GM23338 (cell line): ENCODE data around the gene SYNPO. TPM values are rescaled to one million over a fixed set of nuclear protein-coding genes. Genes with fewer than 3 reads are reported as not detected.

Experiments used
- ATAC-seq: fragments of 200-7000 bp; cut with Tn5 transposase; 3 replicates; pipeline ENCODE4 v1.9.1; 2020
- DNase-seq: peaks from one replicate; pipeline ENCODE4 v3.0.0-alpha.2; 2015; ENCODE audit warnings: low spot score
- H2AFZ ChIP-seq: fragments of 200-600 bp; sonication (generic); 2 replicates; pipeline ENCODE4 v1.8.0; 2016; ENCODE audit warnings: antibody characterized with exemption, mild to moderate bottlenecking, moderate library complexity
- H3F3A ChIP-seq: fragments of 200-600 bp; sonication (generic); replicated peaks from 2 replicates; pipeline ENCODE4 v1.8.0; 2017; ENCODE audit warnings: antibody characterized with exemption, mixed run types, low read depth
- H3K27ac ChIP-seq: fragments of 200-600 bp; sonication (generic); 2 replicates; pipeline ENCODE4 v1.6.1; 2016; ENCODE audit warnings: low read depth
- H3K27me3 ChIP-seq: fragments of 200-600 bp; sonication (generic); 2 replicates; pipeline ENCODE4 v1.8.0; 2016; ENCODE audit warnings: mild to moderate bottlenecking, mixed run types, moderate library complexity; ENCODE audit not compliant: insufficient read depth
- H3K36me3 ChIP-seq: fragments of 200-600 bp; sonication (generic); 2 replicates; pipeline ENCODE4 v1.8.0; 2016; ENCODE audit warnings: mild to moderate bottlenecking; ENCODE audit not compliant: insufficient read depth
- H3K4me1 ChIP-seq: fragments of 200-600 bp; sonication (generic); 2 replicates; pipeline ENCODE4 v1.8.0; 2016; ENCODE audit warnings: mild to moderate bottlenecking, moderate library complexity; ENCODE audit not compliant: insufficient read depth
- H3K4me2 ChIP-seq: fragments of 200-600 bp; sonication (generic); 2 replicates; pipeline ENCODE4 v1.7.1; 2017; ENCODE audit warnings: mixed run types
- H3K4me3 ChIP-seq: fragments of 200-600 bp; sonication (generic); 2 replicates; pipeline ENCODE4 v1.6.1; 2016; ENCODE audit warnings: mixed run types
- H3K79me2 ChIP-seq: fragments of 200-600 bp; sonication (generic); replicated peaks from 2 replicates; pipeline ENCODE4 v1.8.0; 2017; ENCODE audit warnings: mild to moderate bottlenecking; ENCODE audit not compliant: insufficient read depth
- H3K9me2 ChIP-seq: fragments of 200-600 bp; sonication (generic); 2 replicates; pipeline ENCODE4 v1.8.0; 2017; ENCODE audit not compliant: insufficient read depth
- H4K20me1 ChIP-seq: fragments of 200-600 bp; sonication (generic); replicated peaks from 2 replicates; pipeline ENCODE4 v1.8.0; 2017; ENCODE audit warnings: mild to moderate bottlenecking; ENCODE audit not compliant: insufficient read depth
- H3K27ac Mint-ChIP-seq: 2 replicates; pipeline ENCODE4 v1.8.0; 2020; ENCODE audit warnings: inconsistent platforms, mild to moderate bottlenecking, moderate library complexity, mixed read lengths
- H3K27me3 Mint-ChIP-seq: 3 replicates; pipeline ENCODE4 v1.8.0; 2022; ENCODE audit warnings: low read depth, mild to moderate bottlenecking, moderate library complexity, mixed read lengths, inconsistent platforms; ENCODE audit not compliant: insufficient read depth, poor library complexity
- H3K36me3 Mint-ChIP-seq: 3 replicates; pipeline ENCODE4 v1.8.0; 2021; ENCODE audit warnings: low read depth, mild to moderate bottlenecking, inconsistent platforms, moderate library complexity, mixed read lengths
- H3K4me1 Mint-ChIP-seq: 3 replicates; pipeline ENCODE4 v1.8.0; 2020; ENCODE audit warnings: mild to moderate bottlenecking, inconsistent platforms, mixed read lengths
- H3K4me3 Mint-ChIP-seq: 3 replicates; pipeline ENCODE4 v1.8.0; 2021; ENCODE audit warnings: moderate library complexity, mild to moderate bottlenecking, inconsistent platforms, mixed read lengths
- H3K9me3 Mint-ChIP-seq: 3 replicates; pipeline ENCODE4 v1.8.0; 2020; ENCODE audit warnings: moderate library complexity, mild to moderate bottlenecking, inconsistent platforms, mixed read lengths
- CREB1 ChIP-seq: fragments of 250-450 bp; sonication (Bioruptor Pico); IDR thresholded peaks from 2 replicates; pipeline ENCODE4 v1.5.0; 2020; ENCODE audit warnings: low read depth, mild to moderate bottlenecking, moderate library complexity
- EZH2 ChIP-seq: fragments of 200-600 bp; sonication (generic); IDR thresholded peaks from one replicate; pipeline ENCODE4 v1.8.0; 2017; ENCODE audit warnings: antibody characterized with exemption, mild to moderate bottlenecking, low read depth; ENCODE audit not compliant: unreplicated experiment
- EZH2phosphoT487 ChIP-seq: fragments of 200-600 bp; sonication (generic); IDR thresholded peaks from one replicate; pipeline ENCODE4 v1.8.1; 2018; ENCODE audit warnings: antibody characterized with exemption; ENCODE audit not compliant: unreplicated experiment
- JUNB ChIP-seq: IDR thresholded peaks from one replicate; pipeline ENCODE4 v1.6.1; 2016; ENCODE audit warnings: antibody characterized with exemption; ENCODE audit not compliant: unreplicated experiment
- NANOG ChIP-seq: IDR thresholded peaks from 2 replicates; pipeline ENCODE4 v1.6.1; 2016; ENCODE audit warnings: antibody characterized with exemption, borderline replicate concordance
- POLR2AphosphoS5 ChIP-seq: IDR thresholded peaks from 2 replicates; pipeline ENCODE4 v1.6.1; 2016; ENCODE audit warnings: antibody characterized with exemption, low read depth
- ZNF114 ChIP-seq: fragments of 250-450 bp; sonication (Bioruptor Pico); IDR thresholded peaks from 2 replicates; pipeline ENCODE4 v1.5.0; 2020; ENCODE audit warnings: mild to moderate bottlenecking, moderate library complexity
- ZNF331 ChIP-seq: fragments of 250-450 bp; sonication (Bioruptor Pico); IDR thresholded peaks from 2 replicates; pipeline ENCODE4 v1.5.0; 2020; ENCODE audit warnings: low read depth, mild to moderate bottlenecking, moderate library complexity
- polyA plus RNA-seq: library from polyadenylated mRNA; unstranded; fragments of >200 nt; fragmentation: Nextera tagmentation; extraction: Ambion mirVana; gene quantifications from 2 replicates; pipeline ENCODE4 v1.2.1, GENCODE V29; 2016
- total RNA-seq: library from RNA; depleted of rRNA; stranded (reverse); fragments of >200 nt; shearing (Covaris generic); gene quantifications from 2 replicates; pipeline ENCODE4 v1.2.3, GENCODE V29; 2014
- TF ChIP-seq, protein P1 (sequence below): IDR thresholded peaks from 2 replicates; pipeline ENCODE4 v1.6.1; 2016; ENCODE audit warnings: antibody characterized with exemption
- TF ChIP-seq, protein P2 (sequence below): IDR thresholded peaks from one replicate; pipeline ENCODE4 v1.6.1; 2018; ENCODE audit warnings: antibody characterized with exemption; ENCODE audit not compliant: unreplicated experiment
- TF ChIP-seq, protein P3 (sequence below): fragments of 250-450 bp; sonication (Bioruptor Pico); IDR thresholded peaks from 2 replicates; pipeline ENCODE4 v1.5.0; 2020; ENCODE audit warnings: mild to moderate bottlenecking, moderate library complexity
- TF ChIP-seq, protein P4 (sequence below), 2 experiments: fragments of 200-600 bp in 1 of 2; sonication (generic) in 1 of 2; conservative IDR thresholded peaks; 2 replicates each; pipeline versions ENCODE4 v1.5.1 to v1.6.1; 2016 to 2017; ENCODE audit warnings: antibody characterized with exemption in 2 of 2, low read depth in 2 of 2, mild to moderate bottlenecking in 2 of 2, moderate library complexity in 1 of 2

SYNPO gene
- total and polyA plus RNA-seq, 2 experiments from 2014 or later = 0.16 to 1.3 TPM

DNA sequence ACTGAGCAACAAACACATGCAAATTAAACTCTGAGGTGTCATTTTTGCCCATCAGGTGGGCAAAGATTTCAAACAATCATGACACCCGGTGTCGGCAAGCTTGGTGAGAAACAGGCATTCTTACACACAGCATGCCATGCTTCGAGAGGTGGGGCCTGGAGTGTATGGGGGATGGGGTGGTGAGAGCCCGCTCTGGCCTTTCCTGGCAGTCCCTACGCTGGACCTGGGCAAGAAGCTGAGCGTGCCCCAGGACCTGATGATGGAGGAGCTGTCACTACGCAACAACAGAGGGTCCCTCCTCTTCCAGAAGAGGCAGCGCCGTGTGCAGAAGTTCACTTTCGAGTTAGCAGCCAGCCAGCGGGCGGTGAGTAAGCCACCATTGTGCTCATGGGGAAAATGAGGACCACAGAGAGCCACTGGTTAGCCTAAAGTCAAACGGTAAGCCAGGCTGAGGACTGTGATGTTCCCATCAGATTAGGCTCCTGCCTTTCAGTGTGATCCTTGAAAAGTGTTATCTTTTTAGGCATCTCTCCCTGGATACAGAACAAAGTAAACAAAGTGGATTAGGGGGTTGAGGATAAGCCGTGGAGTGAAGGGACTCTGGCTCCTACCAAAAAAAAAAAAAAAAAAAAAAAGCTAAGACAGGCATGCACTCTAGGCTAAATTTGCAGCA lies 30.0 kb downstream of the SYNPO start:
- H3K4me3 ChIP-seq = peak overlapping the region; percentile 77
- Mint-ChIP-seq H3K27ac (peak overlapping the region; percentile 89), H3K36me3 (peaks cover 31% of the 10 kb centered on the region), H3K27me3 (peaks cover 2% of the 10 kb centered on the region), H3K4me3 (peak overlapping the region; percentile 91), H3K9me3 (peaks cover 4% of the 10 kb centered on the region; the same call in 1 of the 3 replicates), H3K4me1 (peaks cover 35% of the 10 kb centered on the region)
- TF ChIP-seq, protein P1, sequence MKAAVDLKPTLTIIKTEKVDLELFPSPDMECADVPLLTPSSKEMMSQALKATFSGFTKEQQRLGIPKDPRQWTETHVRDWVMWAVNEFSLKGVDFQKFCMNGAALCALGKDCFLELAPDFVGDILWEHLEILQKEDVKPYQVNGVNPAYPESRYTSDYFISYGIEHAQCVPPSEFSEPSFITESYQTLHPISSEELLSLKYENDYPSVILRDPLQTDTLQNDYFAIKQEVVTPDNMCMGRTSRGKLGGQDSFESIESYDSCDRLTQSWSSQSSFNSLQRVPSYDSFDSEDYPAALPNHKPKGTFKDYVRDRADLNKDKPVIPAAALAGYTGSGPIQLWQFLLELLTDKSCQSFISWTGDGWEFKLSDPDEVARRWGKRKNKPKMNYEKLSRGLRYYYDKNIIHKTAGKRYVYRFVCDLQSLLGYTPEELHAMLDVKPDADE = no peak
- no peak for TF ChIP-seq EZH2phosphoT487
- TF ChIP-seq, protein P2, sequence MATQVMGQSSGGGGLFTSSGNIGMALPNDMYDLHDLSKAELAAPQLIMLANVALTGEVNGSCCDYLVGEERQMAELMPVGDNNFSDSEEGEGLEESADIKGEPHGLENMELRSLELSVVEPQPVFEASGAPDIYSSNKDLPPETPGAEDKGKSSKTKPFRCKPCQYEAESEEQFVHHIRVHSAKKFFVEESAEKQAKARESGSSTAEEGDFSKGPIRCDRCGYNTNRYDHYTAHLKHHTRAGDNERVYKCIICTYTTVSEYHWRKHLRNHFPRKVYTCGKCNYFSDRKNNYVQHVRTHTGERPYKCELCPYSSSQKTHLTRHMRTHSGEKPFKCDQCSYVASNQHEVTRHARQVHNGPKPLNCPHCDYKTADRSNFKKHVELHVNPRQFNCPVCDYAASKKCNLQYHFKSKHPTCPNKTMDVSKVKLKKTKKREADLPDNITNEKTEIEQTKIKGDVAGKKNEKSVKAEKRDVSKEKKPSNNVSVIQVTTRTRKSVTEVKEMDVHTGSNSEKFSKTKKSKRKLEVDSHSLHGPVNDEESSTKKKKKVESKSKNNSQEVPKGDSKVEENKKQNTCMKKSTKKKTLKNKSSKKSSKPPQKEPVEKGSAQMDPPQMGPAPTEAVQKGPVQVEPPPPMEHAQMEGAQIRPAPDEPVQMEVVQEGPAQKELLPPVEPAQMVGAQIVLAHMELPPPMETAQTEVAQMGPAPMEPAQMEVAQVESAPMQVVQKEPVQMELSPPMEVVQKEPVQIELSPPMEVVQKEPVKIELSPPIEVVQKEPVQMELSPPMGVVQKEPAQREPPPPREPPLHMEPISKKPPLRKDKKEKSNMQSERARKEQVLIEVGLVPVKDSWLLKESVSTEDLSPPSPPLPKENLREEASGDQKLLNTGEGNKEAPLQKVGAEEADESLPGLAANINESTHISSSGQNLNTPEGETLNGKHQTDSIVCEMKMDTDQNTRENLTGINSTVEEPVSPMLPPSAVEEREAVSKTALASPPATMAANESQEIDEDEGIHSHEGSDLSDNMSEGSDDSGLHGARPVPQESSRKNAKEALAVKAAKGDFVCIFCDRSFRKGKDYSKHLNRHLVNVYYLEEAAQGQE = no peak
- TF ChIP-seq ZNF114 (CRISPR knock-in tag) = no peak
- no peak for TF ChIP-seq CREB1 (CRISPR knock-in tag)
- TF ChIP-seq, protein P3, sequence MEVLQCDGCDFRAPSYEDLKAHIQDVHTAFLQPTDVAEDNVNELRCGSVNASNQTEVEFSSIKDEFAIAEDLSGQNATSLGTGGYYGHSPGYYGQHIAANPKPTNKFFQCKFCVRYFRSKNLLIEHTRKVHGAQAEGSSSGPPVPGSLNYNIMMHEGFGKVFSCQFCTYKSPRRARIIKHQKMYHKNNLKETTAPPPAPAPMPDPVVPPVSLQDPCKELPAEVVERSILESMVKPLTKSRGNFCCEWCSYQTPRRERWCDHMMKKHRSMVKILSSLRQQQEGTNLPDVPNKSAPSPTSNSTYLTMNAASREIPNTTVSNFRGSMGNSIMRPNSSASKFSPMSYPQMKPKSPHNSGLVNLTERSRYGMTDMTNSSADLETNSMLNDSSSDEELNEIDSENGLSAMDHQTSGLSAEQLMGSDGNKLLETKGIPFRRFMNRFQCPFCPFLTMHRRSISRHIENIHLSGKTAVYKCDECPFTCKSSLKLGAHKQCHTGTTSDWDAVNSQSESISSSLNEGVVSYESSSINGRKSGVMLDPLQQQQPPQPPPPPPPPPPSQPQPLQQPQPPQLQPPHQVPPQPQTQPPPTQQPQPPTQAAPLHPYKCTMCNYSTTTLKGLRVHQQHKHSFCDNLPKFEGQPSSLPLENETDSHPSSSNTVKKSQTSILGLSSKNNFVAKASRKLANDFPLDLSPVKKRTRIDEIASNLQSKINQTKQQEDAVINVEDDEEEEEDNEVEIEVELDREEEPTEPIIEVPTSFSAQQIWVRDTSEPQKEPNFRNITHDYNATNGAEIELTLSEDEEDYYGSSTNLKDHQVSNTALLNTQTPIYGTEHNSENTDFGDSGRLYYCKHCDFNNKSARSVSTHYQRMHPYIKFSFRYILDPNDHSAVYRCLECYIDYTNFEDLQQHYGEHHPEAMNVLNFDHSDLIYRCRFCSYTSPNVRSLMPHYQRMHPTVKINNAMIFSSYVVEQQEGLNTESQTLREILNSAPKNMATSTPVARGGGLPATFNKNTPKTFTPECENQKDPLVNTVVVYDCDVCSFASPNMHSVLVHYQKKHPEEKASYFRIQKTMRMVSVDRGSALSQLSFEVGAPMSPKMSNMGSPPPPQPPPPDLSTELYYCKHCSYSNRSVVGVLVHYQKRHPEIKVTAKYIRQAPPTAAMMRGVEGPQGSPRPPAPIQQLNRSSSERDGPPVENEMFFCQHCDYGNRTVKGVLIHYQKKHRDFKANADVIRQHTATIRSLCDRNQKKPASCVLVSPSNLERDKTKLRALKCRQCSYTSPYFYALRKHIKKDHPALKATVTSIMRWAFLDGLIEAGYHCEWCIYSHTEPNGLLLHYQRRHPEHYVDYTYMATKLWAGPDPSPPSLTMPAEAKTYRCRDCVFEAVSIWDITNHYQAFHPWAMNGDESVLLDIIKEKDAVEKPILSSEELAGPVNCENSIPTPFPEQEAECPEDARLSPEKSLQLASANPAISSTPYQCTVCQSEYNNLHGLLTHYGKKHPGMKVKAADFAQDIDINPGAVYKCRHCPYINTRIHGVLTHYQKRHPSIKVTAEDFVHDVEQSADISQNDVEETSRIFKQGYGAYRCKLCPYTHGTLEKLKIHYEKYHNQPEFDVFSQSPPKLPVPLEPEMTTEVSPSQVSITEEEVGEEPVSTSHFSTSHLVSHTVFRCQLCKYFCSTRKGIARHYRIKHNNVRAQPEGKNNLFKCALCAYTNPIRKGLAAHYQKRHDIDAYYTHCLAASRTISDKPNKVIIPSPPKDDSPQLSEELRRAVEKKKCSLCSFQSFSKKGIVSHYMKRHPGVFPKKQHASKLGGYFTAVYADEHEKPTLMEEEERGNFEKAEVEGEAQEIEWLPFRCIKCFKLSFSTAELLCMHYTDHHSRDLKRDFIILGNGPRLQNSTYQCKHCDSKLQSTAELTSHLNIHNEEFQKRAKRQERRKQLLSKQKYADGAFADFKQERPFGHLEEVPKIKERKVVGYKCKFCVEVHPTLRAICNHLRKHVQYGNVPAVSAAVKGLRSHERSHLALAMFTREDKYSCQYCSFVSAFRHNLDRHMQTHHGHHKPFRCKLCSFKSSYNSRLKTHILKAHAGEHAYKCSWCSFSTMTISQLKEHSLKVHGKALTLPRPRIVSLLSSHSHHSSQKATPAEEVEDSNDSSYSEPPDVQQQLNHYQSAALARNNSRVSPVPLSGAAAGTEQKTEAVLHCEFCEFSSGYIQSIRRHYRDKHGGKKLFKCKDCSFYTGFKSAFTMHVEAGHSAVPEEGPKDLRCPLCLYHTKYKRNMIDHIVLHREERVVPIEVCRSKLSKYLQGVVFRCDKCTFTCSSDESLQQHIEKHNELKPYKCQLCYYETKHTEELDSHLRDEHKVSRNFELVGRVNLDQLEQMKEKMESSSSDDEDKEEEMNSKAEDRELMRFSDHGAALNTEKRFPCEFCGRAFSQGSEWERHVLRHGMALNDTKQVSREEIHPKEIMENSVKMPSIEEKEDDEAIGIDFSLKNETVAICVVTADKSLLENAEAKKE (CRISPR knock-in tag) = no peak
- no peak for TF ChIP-seq NANOG
- TF ChIP-seq EZH2 = no peak
- no peak for TF ChIP-seq JUNB
- TF ChIP-seq ZNF331 = no peak
- no peak for TF ChIP-seq POLR2AphosphoS5
- TF ChIP-seq, protein P4, sequence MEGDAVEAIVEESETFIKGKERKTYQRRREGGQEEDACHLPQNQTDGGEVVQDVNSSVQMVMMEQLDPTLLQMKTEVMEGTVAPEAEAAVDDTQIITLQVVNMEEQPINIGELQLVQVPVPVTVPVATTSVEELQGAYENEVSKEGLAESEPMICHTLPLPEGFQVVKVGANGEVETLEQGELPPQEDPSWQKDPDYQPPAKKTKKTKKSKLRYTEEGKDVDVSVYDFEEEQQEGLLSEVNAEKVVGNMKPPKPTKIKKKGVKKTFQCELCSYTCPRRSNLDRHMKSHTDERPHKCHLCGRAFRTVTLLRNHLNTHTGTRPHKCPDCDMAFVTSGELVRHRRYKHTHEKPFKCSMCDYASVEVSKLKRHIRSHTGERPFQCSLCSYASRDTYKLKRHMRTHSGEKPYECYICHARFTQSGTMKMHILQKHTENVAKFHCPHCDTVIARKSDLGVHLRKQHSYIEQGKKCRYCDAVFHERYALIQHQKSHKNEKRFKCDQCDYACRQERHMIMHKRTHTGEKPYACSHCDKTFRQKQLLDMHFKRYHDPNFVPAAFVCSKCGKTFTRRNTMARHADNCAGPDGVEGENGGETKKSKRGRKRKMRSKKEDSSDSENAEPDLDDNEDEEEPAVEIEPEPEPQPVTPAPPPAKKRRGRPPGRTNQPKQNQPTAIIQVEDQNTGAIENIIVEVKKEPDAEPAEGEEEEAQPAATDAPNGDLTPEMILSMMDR (conservative IDR thresholded peaks at IDR 0.05; ENCODE audit: low read depth in 2 of 2) = no peak
- no peaks in the 10 kb centered on the region for H4K20me1 ChIP-seq
- H3K79me2 ChIP-seq = peaks cover 19% of the 10 kb centered on the region
- H3K9me2 ChIP-seq = no peaks in the 10 kb centered on the region
- H3K27ac ChIP-seq = peak overlapping the region; percentile 95
- H3F3A ChIP-seq = peaks cover 26% of the 10 kb centered on the region
- no peaks in the 10 kb centered on the region; the same call in 1 of the 2 replicates for H3K36me3 ChIP-seq
- peak; percentile 6 for ATAC-seq
- peak; percentile 42 for DNase-seq
- peak overlapping the region; percentile 96 for H3K4me2 ChIP-seq
- H2AFZ ChIP-seq = no peak overlapping the region
- H3K27me3 ChIP-seq = no peaks in the 10 kb centered on the region
- H3K4me1 ChIP-seq = peaks cover 27% of the 10 kb centered on the region
